NCI-H1694 (cell line): ENCODE measurements around the gene ARL4A.
"Not testable (repeated sequence)": the region's sequence is repeated elsewhere in the genome, so short reads cannot be mapped to it uniquely, and the experiment has no call there.

Experiments
- DNase-seq: peaks from one replicate; lab custom pipeline; 2025; lab: John Stamatoyannopoulos, UW

Gene ARL4A, protein sequence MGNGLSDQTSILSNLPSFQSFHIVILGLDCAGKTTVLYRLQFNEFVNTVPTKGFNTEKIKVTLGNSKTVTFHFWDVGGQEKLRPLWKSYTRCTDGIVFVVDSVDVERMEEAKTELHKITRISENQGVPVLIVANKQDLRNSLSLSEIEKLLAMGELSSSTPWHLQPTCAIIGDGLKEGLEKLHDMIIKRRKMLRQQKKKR

DNA sequence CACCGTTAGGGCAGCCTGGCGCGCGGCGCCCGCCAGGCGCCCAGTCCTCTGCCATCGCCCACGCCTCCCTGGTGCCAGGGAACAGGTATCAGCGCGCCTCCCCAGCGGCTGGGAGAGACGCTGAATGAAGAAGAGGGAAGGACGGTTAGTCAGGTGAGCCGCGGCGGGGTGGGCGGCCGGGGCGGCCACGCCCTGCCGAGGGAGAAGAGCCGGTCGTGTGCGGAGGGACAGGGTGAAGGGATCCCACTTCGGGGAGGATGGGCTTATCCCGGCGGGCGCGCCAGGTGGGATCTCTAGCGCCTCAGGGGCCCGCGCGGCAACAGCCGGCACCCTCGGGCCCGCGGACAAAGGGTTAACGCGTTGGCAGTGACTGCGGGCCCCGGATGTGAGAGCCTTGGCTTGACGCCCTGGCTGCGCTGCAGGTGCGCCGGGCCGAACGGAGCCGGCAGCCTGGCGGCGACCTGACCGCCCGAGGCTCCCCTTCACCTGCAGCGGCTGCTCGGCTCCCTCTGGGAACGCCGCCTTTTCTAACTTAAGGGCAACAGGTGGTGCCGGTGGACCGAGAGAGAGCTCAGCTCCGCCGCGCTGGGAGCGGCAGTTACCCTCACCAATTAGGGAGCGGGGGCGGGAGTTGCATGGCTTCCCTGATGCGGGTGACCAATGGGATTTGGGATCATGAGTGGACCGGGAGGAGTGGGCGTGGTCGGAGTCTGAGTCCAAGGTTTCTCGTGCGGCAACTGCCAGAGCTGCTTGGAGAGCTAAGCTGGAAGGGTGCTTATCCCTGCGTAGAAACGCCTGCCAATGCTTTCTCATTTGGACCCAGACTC lies at the start of gene ARL4A:
TSS of gene ARL4A (plus strand) at position 743 of the 827 bp plus-strand sequence. CDS start 622 bp downstream, outside the sequence.
- peak; percentile 95 for DNase-seq

DNA sequence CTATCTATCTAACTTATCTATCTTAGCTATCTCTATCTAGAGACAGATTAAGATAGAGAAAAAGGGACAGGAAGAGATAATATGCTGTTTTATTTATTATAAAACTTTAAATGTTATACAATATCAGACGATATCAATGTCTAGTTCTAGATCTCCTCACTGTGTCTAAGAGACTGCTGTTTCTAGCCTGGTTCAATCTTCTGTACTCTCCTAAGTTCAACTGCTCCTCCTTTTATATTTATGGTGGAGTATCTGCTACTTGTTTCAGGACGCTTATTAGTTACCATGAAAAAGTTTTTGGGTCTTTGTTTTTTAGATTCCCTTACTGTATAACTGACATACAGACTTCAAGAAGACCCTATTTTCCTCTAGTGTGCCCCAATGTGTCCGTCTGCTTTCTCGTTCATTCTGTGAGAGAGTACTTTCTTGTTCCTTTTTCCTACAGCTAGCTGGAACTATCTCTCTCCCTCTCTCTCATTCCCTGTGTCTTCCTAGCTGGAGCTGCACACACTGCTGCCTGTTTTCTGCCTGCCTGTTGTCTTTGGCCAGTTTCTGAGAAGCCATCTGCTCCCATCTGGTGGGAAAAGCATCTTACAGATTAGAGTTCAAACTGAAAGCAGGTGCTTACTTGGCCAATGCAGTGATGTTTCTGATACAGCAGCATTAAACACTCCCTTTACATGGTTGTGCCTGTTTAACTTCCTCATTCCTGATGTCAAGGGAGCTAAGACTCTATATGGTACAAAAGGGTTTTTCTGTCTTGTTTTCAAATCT lies 49.4 kb upstream of the ARL4A start:
- peak; percentile 27 for DNase-seq

DNA sequence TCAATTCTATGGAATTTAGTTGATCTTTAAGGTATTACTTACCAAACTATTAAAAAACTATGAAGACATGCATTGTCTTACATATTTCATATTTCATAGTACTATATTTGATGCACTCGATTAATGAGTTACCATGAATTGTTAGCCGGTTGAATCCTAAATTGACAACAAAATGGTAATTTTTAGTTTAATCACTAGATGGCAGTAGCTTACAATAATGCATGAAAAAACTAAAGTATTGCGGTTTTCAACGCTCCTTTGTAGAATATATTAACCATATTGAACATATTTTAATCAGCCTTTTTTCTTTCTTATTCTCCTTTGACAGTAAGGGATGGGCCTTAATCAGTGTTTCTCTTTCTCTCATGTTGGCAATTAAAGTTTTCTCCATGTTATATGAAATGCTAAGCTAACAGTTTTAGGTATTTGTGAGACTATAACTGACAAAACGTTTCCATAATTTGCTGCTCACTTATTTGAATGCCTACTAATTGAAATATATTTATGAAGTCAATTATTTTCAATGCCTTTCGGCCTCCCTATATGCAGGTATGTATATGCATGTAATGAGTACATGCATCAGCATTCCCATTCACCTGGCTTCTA lies 48.5 kb upstream of the ARL4A start:
- DNase-seq: peak; percentile 74

DNA sequence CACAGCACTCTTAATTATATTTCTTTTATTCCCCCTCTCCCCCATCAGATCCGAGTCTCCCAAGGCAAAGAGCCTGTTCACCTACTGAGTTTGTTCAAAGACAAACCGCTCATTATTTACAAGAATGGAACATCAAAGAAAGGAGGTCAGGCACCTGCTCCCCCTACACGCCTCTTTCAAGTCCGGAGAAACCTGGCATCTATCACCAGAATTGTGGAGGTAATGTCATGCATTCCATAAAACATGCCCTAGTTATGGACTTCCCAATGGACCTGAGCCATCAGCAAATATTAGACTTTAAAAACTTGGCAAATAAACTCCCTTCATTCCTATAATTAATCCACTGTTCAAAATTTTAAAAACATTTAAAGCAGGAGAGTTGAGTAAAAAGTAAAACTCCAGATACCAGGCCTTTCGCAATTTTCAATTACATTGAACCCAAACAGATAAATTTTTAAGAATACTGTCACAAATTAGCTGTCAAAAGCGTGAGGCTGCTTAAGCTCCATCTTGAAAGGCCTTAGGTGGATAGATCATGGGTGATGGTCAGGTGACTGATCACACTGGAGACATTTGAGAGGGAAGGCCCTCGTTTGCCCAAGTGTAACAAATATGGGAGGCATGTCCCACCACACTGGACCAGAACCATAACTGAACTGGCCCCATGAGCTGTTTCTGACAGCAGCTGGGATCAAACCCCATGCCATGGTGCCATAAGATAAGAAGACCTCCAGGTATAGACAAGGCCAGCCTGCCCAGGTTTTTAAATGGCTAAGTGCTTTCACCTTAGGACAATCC lies 46.9 kb upstream of the ARL4A start:
- DNase-seq: no peak

DNA sequence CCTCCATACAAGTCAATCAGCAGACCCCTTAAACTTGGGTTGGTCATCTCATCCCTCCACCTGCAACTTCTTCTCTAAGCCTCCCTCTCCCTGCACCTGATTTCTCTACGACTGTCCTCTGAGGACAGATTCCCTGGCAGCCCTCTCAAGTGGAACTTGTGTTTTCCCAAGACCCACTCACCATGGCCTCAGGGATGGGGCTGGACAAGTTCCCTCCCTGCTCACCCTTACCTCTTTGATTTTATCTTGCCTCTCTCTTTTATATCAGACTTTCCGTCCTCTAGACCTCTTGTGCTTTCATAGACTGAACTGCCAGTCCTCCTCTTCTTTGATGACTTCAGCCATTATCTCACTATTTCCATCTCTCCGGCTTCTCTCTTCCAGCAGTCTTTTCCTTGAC lies 46.2 kb upstream of the ARL4A start:
- no peak for DNase-seq

DNA sequence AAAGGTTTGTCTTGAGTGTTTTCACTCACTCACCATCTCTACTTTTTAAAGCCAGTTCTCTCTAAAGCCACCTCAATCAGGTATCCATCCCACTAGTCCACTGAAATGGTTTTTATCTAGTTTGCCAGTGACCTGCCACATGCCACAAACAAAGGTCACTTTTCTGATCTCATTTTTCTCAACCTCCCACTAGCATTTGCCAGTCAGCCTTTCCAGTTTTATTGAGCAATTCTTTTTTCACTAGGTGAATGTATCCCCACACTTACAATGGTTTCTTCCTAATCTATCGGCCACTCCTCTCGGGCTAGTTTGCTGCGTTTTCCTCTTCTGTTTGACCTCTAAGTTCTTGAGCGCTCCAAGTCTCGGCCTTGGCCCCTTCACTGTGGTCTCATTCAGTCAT lies 44.9 kb upstream of the ARL4A start:
- DNase-seq: no peak

DNA sequence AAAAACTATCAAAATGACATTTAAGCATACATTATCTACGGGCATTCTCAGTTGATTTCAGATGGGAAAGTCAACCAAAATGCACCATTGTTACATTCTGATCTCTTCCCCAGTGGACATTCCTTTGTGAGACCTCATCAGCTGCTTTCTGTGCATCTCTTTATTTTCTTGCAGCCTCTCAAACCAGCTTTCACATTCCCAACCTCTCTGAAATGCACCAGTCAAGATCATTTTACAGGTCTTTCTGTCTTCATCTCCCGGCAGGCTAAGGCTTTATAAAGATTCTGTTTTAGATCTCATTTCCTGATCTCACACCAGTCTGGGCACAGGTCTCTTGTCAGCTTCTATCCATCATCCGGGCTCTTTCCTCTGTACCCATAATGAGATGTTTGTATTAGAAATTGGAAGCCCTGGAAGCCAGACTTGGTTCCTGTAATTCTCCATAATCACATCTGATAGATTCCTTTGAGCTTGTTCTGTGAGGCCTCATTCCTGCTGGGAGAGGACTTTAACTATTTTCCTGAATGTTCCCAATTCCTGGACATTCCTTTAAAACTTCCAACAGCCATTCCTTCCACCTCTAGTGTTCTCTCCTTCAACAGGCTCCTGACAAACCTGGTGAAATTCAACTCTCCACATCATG lies 44.3 kb upstream of the ARL4A start:
- DNase-seq: no peak

DNA sequence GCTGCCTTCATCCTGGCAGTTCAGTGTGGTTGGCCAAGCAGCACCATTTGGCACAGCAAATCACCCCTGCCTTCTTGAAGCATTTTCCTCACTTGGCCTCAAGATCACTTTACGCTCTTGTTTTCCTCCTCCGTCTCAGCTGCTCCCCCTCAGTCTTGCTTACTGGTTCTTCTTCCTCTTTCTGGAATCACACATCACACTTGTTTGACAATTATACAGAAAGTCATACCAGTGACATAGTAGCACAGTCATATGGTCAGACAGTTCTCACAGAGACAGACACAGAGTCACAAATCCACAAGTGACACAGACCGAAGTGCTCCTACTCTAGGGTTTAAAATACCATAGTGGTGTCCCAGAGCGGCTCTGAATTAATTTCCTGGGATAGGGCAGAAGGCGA lies 43.8 kb upstream of the ARL4A start:
- DNase-seq: no peak

DNA sequence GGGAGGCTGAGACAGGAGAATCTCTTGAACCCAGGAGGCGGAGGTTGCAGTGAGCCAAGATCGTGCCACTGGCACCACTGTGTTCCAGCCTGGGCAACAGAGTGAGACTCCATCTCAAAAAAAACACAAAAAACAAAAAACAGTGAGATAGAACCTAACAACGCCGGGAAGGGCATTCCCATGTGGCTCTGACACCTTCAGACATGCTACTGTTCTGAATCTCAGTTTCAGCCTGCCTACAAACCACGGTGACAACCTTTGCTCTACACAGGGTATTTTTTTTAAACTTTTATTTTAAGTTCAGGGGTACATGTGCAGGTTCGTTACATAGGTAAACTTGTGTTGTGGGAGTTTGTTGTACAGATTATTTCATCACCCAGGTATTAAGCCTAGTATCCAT lies 42.2 kb upstream of the ARL4A start:
- not testable (repeated sequence) for DNase-seq

DNA sequence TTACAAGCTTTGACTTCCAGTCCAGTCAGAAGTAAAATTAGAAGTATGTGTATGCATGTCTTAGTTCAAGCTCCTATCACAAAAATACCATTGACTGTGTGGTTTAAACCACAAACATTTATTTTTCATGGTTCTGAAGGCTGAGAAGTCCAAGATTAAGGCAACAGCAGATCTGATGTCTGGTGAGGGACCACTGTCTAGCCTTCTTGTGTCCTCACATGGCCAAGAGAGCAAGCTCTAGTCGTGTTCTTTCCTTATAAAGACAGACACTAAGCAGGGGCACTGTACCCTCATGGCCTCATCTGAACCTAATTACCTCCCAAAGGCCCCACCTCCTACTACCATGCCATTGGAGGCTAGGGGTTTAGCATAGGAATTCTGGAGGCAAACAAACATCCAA lies 41.3 kb upstream of the ARL4A start:
- DNase-seq: no peak

DNA sequence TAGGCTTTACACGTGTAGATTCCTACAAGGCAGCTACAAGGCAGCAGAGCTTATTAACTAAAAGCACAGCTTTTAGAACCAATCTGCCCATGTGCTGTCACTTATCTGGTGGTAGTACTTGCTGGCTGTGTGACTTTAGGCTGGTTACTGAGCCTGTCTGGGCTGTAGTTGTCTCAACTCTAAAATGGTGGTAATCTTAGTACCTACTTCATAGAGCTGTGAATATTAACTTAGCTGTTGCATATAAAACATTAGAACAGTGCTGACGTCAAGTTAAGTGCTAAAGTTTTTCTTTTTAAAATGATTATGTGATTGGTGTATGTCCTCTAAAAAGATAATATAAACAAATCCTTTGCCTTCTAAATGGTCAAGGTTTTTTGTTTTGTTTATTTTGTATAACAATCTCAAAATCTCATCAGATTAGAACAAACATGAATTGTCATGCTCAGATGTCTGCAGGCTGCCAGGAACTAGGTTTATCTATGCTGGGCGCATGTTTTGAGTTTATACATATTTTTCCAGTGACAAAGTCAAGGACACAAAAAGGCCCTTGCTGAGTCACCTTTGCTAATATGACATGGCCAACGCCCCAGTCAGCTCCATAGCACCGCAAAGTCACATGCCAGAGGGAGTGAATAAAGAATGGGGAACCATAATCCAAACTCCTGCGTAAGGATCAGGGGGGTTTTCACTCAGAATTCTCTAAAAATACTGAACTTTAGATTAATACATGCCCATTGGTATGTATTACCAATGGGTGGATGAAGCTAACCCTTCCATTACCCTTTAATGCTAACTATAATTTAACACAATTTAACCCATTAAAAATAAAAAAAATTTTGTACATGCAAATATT lies 39.8 kb upstream of the ARL4A start:
- DNase-seq: no peak

DNA sequence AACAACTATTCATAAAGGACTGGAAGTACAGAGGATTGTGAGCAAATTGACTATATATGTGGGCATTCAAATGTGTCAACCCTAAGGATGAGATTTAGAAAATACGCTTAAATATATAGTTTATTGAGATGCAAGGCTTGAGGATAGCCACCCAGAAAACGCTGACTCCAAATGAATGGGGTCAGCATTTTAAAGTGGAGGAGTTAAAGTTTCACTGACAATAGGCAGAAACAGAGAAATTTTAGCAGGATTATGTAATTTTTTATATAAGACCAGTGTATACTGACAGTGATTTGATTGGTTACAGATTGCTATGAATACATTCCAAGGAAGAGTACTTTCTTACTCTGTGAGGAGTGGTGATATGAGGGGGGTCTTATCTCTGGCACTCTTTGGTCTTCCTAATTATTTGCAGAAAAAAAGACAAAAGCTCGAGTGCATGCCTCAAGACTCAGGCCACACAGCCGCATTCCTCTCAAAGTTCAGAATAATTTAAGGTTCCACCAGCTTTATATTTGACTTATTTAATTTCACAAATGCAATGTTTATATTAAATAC lies 38.6 kb upstream of the ARL4A start:
- DNase-seq: no peak

DNA sequence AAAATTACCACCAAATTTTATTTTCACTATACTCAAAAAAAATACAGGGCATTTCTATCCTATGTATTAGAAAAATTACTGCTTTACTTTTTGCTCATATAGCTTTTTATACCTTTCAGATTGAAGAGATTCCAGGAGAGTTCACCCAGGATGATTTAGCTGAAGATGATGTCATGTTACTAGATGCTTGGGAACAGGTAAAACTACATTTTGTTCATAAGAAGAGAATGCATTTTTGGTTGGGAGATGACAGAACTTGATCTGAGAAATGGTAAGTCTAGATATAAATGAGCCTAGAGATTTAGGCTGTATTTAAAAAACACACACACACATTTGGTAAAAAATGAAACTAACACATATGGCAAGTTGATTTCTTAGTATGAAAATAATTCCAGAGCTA lies 38.1 kb upstream of the ARL4A start:
- no peak for DNase-seq

DNA sequence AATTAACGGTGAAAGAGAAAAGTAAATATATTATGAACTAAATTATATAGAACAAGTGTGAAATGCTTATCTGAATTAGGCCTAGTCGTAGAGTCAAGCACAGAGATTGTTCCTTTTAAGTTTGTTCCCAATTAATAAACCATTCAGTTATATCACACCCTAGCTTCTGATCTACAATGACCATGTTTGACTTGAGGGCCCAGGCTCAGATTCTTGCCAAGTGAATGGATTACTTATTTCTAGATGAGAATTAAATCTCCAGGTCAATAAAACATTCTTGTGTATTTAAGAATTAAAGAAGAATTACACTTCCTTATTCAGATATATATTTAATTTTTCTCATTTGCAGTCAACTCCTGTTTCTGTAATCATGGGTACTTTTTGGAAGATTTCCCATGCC lies 37.4 kb upstream of the ARL4A start:
- no peak for DNase-seq

DNA sequence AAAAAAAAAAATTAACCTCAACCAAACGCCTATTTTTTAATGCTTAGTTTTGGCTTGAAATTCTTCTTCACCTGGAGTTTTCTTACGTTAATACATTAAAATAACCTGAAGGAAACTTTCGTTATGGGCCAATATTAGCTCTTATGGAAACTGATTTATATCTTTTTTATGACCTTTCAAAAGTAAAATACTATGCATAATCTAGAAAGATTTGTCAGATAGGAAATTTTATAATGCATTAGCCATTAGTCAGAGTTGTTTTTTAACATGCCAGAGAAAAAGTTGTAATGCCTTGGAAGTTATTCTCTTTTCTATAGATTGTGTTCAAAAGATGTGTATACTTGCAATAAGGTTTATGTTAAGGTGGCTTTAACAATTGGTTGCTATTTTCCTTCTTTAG lies 34.3 kb upstream of the ARL4A start:
- DNase-seq: no peak

DNA sequence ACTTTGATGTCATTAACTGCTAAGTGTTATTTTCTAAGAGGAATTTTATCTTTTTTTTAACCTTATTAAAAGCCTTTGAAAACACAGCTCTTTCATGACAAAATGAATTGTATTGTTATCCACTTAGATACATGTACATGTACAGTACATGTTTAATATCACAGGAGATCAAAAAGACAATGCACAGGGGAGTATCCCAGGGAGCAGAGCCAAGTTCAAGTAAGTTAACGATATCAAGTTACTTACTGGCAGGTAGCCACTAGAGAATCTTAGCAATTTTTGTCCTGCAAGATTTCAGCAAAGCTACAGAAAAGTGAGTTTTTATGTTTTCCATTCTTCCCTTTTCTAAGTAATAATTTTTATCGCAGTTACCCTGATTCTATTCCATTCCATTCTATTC lies 33.9 kb upstream of the ARL4A start:
- DNase-seq: no peak

DNA sequence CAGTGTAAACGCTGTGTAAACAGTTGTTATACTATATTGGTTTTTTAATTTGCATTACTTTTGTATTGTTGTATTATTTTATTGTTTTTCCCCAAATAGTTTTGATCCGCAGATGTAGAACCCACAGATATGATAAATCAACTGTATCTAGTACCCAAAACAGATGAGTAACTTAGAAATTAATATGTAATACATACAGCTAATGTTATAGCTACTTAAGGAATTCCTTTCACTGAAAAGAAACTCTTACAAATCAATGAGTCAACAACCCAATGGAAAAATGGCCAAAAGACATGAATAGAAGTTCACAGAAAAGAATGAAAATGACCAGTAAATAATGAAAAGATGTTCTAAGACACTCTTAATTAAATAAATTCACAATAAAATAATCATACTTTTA lies 32.3 kb upstream of the ARL4A start:
- no peak for DNase-seq

DNA sequence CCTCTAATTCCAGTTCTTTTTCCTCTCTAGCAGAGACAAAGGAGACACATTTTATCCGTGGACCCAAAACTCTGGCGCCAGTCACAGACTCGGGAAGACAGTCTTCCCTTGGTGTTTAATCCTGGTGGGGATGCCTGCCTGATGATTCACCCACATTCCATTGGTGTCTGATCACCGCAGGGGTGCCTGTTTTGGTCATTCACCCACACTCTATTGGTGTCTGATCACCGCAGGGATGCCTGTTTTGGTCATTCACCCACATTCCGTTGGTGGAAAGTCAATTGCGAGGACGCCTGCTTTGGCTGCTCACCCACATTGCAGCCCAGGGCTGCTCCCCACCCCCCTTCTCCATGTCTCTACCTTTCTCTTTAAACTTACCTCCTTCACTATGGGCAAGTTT lies 27.0 kb upstream of the ARL4A start:
- not testable (repeated sequence) for DNase-seq

DNA sequence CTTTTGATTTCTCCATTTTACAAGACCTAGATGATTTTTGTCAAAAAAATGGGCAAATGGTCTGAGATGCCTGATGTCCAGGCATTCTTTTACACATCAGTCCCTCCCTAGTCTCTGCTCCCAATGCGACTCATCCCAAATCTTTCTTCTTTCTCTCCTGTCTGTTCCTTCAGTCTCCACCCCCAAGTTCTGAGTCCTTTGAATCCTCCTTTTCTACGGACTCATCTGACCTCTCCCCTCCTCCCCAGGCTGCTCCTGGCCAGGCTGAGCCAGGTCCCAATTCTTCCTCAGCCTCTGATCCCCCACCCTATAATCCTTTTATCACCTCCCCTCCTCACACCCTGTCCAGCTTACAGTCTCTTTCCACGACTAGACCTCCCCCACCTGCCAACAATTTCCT lies 26.4 kb upstream of the ARL4A start:
- DNase-seq: not testable (repeated sequence)

DNA sequence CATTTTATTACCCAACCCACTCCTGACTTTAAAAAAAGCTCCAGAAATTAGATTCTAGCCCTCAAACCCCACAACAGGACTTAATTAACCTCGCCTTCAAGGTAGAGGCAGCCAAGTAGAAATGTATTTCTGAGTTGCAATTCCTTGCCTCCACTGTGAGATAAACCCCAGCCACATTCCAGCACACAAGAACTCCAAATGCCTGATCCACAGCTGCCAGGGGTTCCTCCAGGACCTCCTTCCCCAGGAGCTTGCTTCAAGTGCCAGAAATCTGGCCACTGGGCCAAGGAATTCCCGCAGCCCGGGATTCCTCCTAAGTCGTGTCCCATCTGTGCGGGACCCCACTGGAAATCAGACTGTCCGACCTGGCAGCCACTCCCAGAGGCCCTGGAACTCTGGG lies 25.9 kb upstream of the ARL4A start:
- no peak for DNase-seq
